ENCODE measurements around the gene PSD2. TPM values are rescaled to one million over a fixed set of nuclear protein-coding genes. Genes with fewer than 3 reads are reported as not detected.

Gene PSD2
- total RNA-seq: under 1 TPM in 2 of 4 donors, not detected in 2; 0.30 to 0.76 TPM

GRCh38 chr5:139795074-139796001 is at the start of gene PSD2:
Gene PSD2 (plus strand): TSS chr5:139795808. CDS start chr5:139809441, 13,633 bp downstream.
- Histone ChIP-seq H3K4me3 (peak within 1 kb of the TSS in 1 of 2 donors; percentile 34), H3K36me3 (no peaks in the 10 kb centered on the region), H3K9me3 (no peaks in the 10 kb centered on the region), H3K27me3 (peaks cover 0 to 12% of the 10 kb centered on the region in 2 donors), H3K4me1 (peaks cover 0 to 13% of the 10 kb centered on the region in 2 donors), H3K27ac (no peak within 1 kb of the TSS)
- peak in 1 of 2 donors; percentile 35 for DNase-seq
- intact Hi-C loops (cut with DNase I; ENCODE audit: low total_unique reads): loop anchor here (5.0 to 10.0 kb wide), 2 partner anchors 169 to 257 kb away; no protein-coding TSS in a partner anchor
- no peak for TF ChIP-seq POLR2A (IDR thresholded peaks at IDR 0.05)
- TF ChIP-seq, protein P1, sequence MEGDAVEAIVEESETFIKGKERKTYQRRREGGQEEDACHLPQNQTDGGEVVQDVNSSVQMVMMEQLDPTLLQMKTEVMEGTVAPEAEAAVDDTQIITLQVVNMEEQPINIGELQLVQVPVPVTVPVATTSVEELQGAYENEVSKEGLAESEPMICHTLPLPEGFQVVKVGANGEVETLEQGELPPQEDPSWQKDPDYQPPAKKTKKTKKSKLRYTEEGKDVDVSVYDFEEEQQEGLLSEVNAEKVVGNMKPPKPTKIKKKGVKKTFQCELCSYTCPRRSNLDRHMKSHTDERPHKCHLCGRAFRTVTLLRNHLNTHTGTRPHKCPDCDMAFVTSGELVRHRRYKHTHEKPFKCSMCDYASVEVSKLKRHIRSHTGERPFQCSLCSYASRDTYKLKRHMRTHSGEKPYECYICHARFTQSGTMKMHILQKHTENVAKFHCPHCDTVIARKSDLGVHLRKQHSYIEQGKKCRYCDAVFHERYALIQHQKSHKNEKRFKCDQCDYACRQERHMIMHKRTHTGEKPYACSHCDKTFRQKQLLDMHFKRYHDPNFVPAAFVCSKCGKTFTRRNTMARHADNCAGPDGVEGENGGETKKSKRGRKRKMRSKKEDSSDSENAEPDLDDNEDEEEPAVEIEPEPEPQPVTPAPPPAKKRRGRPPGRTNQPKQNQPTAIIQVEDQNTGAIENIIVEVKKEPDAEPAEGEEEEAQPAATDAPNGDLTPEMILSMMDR (IDR thresholded peaks at IDR 0.05): no peak

DNA sequence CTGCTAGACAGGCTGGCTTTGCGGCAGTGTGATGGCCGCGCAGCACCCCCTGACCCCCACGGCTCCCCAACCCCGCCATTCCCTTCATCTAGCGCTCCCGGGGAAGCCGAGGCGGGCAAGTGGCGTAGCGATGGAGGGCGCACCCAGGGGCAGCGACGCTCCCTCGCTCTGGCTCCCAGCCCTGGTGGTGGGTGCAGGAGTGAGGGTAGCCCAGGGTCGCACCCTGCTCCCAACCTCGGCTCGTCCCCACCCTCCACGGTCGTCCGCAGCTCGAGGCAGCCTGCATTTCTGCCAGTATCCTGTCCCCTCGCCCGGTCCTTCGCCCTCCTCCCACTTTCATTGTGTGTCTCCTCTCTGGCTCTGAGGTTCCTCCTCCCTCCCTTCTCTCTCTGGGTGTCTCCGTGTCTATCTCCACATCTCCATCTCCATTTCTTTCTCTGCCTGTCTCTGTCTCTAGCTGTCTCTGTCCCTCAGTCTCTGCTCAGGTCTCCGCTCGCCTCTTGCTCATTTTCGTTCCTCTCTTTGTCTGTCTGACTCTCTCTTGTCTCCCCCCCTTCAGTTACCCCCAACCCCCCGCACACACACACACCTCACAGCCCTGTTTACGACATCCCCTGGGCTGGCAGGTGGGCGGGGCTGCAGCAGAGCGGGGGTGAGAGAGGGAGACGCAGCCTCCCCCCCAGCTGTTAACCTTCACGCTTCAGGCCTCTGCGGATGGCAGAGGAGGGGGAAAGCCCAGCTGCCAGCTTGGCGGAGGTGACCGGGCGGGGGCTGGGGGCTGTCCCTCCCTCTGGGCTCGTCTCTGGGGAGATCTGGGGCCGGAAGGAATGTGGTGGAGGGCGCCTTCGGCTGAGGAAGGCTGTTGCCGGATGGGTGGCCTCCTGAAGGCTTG is 48.7 kb upstream of the PSD2 start:
- peak overlapping the region; percentile 12 to 38 for H3K4me3 ChIP-seq
- H3K36me3 ChIP-seq: no peaks in the 10 kb centered on the region
- no peak overlapping the region for H3K27ac ChIP-seq
- H3K9me3 ChIP-seq: no peaks in the 10 kb centered on the region
- H3K27me3 ChIP-seq: peaks cover 0 to 16% of the 10 kb centered on the region in 2 donors
- no peak for TF ChIP-seq POLR2A (IDR thresholded peaks at IDR 0.05)
- TF ChIP-seq, protein P1 (IDR thresholded peaks at IDR 0.05): no peak
- intact Hi-C loops (cut with DNase I; ENCODE audit: low total_unique reads): no loop called here
- peaks cover 3 to 12% of the 10 kb centered on the region in 2 donors for H3K4me1 ChIP-seq
- peak in 1 of 2 donors; percentile 41 for DNase-seq

DNA sequence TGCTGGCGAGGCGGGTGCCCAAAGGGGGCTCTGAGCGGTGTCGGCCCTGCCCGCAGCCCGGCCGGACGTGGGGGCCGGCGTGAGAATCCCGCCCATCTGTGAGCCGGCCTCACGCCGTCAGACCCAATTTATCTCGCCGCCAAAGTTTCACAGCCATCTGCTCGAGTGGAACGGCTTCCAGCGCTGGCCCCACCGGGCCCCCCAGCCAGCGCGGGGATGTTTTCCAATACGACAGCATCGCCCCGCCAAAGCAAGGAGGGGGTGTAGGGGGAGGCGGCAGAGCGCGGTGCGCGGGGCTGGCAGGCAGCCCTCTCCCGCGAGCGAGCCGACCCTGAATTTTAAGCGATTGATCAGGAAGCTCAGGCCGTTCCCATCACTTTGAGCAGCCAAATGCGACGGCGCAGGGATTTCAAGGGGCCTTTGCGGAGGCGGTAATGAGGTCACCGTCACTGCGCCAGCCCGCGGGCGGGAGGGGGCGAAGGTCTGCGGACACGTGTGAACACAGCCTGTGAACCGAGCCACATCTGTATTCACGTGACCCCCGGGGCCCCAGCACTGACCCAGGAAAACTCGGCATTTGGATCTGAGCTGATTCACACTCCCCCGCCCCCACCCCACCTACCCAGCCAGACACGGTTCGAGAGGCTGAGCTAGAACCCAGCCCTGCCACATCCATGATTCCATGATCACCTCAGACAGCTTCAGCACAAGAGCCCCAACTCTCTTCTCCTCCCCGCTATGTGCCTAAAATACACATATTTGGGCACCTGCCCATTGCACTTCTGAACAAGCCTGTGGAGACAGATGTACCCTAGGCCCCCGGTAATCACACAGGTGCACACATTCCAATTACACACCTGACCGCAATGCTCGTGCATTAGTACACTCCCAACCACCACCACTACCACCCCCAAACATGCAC is 47.8 kb upstream of the PSD2 start:
- intact Hi-C loops (cut with DNase I; ENCODE audit: low total_unique reads): no loop called here
- Histone ChIP-seq H3K4me3 (peak overlapping the region; percentile 9 to 38), H3K9me3 (no peaks in the 10 kb centered on the region), H3K27ac (no peak overlapping the region), H3K4me1 (peaks cover 3 to 12% of the 10 kb centered on the region in 2 donors), H3K27me3 (peaks cover 0 to 16% of the 10 kb centered on the region in 2 donors), H3K36me3 (no peaks in the 10 kb centered on the region)
- TF ChIP-seq, protein P1 (IDR thresholded peaks at IDR 0.05): no peak
- TF ChIP-seq POLR2A (IDR thresholded peaks at IDR 0.05): no peak
- DNase-seq: peak in 1 of 2 donors; percentile 50

DNA sequence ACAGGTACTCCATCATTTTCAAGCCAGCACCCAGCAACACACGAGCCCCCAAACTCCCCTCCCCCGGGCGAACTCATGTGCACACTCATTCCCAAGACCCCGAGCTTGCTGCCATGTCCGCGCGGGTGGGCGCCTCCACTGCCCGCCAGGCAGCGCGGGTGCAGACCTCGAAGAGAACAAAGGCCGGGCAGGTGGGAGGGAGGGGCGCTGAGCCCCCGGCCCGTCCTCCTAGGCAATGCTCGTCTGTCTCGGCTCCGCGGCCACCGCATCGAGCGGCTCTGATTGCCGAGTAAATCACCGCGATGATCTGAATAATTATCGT is 47.1 kb upstream of the PSD2 start:
- no peaks in the 10 kb centered on the region for H3K9me3 ChIP-seq
- peaks cover 0 to 16% of the 10 kb centered on the region in 2 donors for H3K27me3 ChIP-seq
- DNase-seq: no peak
- no peak overlapping the region for H3K27ac ChIP-seq
- TF ChIP-seq, protein P1 (IDR thresholded peaks at IDR 0.05): no peak
- no peak for TF ChIP-seq POLR2A (IDR thresholded peaks at IDR 0.05)
- no peaks in the 10 kb centered on the region for H3K36me3 ChIP-seq
- no peak overlapping the region for H3K4me3 ChIP-seq
- H3K4me1 ChIP-seq: peaks cover 3 to 12% of the 10 kb centered on the region in 2 donors
- intact Hi-C loops (cut with DNase I; ENCODE audit: low total_unique reads): no loop called here
